8988T (cell line): ENCODE measurements around the gene TRAPPC1.
"Not testable (repeated sequence)": the region's sequence is repeated elsewhere in the genome, so short reads cannot be mapped to it uniquely, and the experiment has no call there.

Experiments
- DNase-seq: peaks from one replicate; pipeline ENCODE4 v3.0.0; 2011

The TRAPPC1 gene

GRCh38 chr17:7931709-7932482, at the start of gene TRAPPC1, which contains the start of gene CNTROB:
Gene TRAPPC1 (minus strand): TSS chr17:7931946. CDS start chr17:7931829, 117 bp downstream.
Gene CNTROB (plus strand): TSS chr17:7932206. CDS start chr17:7933080, 874 bp downstream.
- peak; percentile 98 for DNase-seq

- DNase-seq, result no peak
Measured at GRCh38 chr17:7977805-7978204, 46.1 kb upstream of the TRAPPC1 start.

- DNase-seq, result no peak
Measured at GRCh38 chr17:7977039-7977438, 45.3 kb upstream of the TRAPPC1 start.

GRCh38 chr17:7974638-7975131, 42.9 kb upstream of the TRAPPC1 start:
- no peak for DNase-seq

- DNase-seq, result no peak
Measured at GRCh38 chr17:7972131-7972785, 40.5 kb upstream of the TRAPPC1 start.

- no peak for DNase-seq
Measured at GRCh38 chr17:7971651-7972050, 39.9 kb upstream of the TRAPPC1 start.

- DNase-seq, result no peak
Measured at GRCh38 chr17:7969433-7969832, 37.7 kb upstream of the TRAPPC1 start.

GRCh38 chr17:7967751-7968150, 36.0 kb upstream of the TRAPPC1 start:
- no peak for DNase-seq

GRCh38 chr17:7961421-7961820, 29.7 kb upstream of the TRAPPC1 start:
- DNase-seq, result no peak

GRCh38 chr17:7959503-7960253, 27.9 kb upstream of the TRAPPC1 start:
- no peak for DNase-seq

GRCh38 chr17:7956228-7956965, 24.7 kb upstream of the TRAPPC1 start:
- DNase-seq, result no peak

GRCh38 chr17:7955414-7956227, 23.9 kb upstream of the TRAPPC1 start:
- DNase-seq, result no peak

- not testable (repeated sequence) for DNase-seq
Measured at GRCh38 chr17:7953266-7953665, 21.5 kb upstream of the TRAPPC1 start.

- DNase-seq, result no peak
Measured at GRCh38 chr17:7951143-7951792, 19.5 kb upstream of the TRAPPC1 start.

GRCh38 chr17:7950578-7950977, 18.8 kb upstream of the TRAPPC1 start:
- no peak for DNase-seq

- no peak for DNase-seq
Measured at GRCh38 chr17:7947651-7948050, 15.9 kb upstream of the TRAPPC1 start.

GRCh38 chr17:7946441-7946840, 14.7 kb upstream of the TRAPPC1 start:
- no peak for DNase-seq

GRCh38 chr17:7945651-7946050, 13.9 kb upstream of the TRAPPC1 start:
- no peak for DNase-seq

- DNase-seq, result no peak
Measured at GRCh38 chr17:7944326-7944725, 12.6 kb upstream of the TRAPPC1 start.

GRCh38 chr17:7943291-7943690, 11.5 kb upstream of the TRAPPC1 start:
- DNase-seq, result no peak

GRCh38 chr17:7940743-7941142, 9.0 kb upstream of the TRAPPC1 start:
- DNase-seq, result no peak
